ENCODE data around the gene SORL1.

DNA sequence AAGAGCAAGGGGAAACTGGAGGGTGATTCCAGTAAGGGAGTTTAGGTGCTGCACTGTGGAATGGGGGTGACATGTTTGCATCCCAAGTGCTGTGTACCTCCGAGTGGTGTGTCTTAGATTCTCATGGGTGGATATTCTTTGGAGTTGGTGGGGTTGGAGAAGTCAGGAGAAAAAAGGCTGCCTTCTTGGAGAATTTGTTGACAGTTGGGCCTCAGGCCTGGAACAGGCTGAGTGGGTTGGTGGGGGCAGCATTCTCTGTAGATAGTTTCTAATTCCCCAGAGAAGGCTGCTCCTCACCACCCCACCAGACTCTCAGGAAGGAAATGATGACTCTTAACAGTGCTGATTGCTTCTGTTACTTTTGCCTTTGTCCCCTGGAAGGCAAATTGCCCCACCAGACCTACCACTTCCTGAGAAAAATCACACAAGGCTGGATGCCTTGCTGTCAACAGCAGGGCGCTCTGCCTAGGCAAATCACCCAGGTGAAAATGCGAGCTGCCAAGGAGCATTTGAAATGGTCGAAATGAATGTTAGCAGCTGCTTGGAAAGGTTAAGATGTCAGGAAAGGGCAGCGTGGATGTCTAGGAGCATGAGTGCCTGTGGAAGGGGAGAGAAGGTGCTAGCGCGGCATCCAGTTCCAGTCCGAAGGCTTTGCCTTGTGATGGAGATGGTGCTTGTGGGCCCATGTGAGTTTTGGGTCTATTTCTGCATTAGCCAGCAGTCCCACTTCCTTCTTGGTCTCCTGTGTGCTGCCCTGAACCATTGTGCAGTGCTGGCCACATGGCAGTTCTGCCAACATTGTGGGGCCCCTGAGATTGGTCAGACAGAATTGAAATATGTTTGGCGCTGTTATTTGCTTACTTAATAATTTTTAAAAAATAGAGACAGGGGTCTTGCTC lies 30.4 kb downstream of the SORL1 start:
- TF ChIP-seq POLR2AphosphoS5 (IDR thresholded peaks at IDR 0.05; ENCODE audit: low read depth, low read length), result no peak
- TF ChIP-seq, protein P1, sequence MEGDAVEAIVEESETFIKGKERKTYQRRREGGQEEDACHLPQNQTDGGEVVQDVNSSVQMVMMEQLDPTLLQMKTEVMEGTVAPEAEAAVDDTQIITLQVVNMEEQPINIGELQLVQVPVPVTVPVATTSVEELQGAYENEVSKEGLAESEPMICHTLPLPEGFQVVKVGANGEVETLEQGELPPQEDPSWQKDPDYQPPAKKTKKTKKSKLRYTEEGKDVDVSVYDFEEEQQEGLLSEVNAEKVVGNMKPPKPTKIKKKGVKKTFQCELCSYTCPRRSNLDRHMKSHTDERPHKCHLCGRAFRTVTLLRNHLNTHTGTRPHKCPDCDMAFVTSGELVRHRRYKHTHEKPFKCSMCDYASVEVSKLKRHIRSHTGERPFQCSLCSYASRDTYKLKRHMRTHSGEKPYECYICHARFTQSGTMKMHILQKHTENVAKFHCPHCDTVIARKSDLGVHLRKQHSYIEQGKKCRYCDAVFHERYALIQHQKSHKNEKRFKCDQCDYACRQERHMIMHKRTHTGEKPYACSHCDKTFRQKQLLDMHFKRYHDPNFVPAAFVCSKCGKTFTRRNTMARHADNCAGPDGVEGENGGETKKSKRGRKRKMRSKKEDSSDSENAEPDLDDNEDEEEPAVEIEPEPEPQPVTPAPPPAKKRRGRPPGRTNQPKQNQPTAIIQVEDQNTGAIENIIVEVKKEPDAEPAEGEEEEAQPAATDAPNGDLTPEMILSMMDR (IDR thresholded peaks at IDR 0.05; ENCODE audit: control extremely low read depth in 1 of 3, insufficient read depth in 1 of 3, low read depth in 1 of 3, low read length in 3 of 3), result no peak
- no peak for TF ChIP-seq JUND (IDR thresholded peaks at IDR 0.05; ENCODE audit: low read length)
- no peak for TF ChIP-seq YY1 (IDR thresholded peaks at IDR 0.05; ENCODE audit: low read depth, low read length)
- no peak for TF ChIP-seq EZH2 (IDR thresholded peaks at IDR 0.05; ENCODE audit: low read depth, low read length, severe bottlenecking)
- no peak for TF ChIP-seq KDM1A (IDR thresholded peaks at IDR 0.05; ENCODE audit: borderline replicate concordance, low read length)
- TF ChIP-seq CREB1 (IDR thresholded peaks at IDR 0.05), result no peak
- no peak for TF ChIP-seq RBBP5 (IDR thresholded peaks at IDR 0.05; ENCODE audit: borderline replicate concordance, low read depth, low read length)
- TF ChIP-seq POLR2A (IDR thresholded peaks at IDR 0.05; ENCODE audit: control extremely low read depth in 1 of 2, low read depth in 2 of 2, low read length in 2 of 2), result no peak
- TF ChIP-seq SIX5 (IDR thresholded peaks at IDR 0.05; ENCODE audit: low read depth, low read length), result no peak
- TF ChIP-seq RFX5 (IDR thresholded peaks at IDR 0.05; ENCODE audit: borderline replicate concordance, low read depth, low read length), result no peak
- no peak for TF ChIP-seq TAF1 (IDR thresholded peaks at IDR 0.05; ENCODE audit: low read depth, low read length)
- TF ChIP-seq HDAC6 (IDR thresholded peaks at IDR 0.05; ENCODE audit: low read depth, low read length), result no peak

Data from H1 (cell line).